ENCODE measurements around the gene ALDH18A1.

DNA sequence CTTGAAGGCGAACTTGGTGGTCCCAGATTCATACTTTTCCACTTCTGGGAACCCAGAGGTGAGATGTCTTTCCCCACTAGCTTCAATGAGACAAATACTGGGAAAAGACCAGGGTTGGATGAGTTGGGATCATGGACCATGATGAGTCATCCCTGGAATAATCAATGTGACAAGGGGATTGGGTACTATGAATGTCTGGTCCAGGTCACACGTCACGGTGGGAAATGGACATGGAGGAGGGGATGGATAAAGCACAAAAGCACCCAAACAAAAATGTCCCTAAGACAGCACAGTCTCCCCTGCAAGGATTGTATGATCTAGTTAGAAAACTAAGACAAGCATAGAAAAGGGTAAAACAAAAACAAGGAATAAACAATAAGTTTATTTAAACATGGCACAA, 83.0 kb downstream of the ALDH18A1 start:
- TF ChIP-seq, protein P1, sequence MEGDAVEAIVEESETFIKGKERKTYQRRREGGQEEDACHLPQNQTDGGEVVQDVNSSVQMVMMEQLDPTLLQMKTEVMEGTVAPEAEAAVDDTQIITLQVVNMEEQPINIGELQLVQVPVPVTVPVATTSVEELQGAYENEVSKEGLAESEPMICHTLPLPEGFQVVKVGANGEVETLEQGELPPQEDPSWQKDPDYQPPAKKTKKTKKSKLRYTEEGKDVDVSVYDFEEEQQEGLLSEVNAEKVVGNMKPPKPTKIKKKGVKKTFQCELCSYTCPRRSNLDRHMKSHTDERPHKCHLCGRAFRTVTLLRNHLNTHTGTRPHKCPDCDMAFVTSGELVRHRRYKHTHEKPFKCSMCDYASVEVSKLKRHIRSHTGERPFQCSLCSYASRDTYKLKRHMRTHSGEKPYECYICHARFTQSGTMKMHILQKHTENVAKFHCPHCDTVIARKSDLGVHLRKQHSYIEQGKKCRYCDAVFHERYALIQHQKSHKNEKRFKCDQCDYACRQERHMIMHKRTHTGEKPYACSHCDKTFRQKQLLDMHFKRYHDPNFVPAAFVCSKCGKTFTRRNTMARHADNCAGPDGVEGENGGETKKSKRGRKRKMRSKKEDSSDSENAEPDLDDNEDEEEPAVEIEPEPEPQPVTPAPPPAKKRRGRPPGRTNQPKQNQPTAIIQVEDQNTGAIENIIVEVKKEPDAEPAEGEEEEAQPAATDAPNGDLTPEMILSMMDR (optimal IDR thresholded peaks at IDR 0.05 in 1 of 3, IDR thresholded peaks at IDR 0.05 in 1 of 3, conservative IDR thresholded peaks at IDR 0.05 in 1 of 3; ENCODE audit: extremely low read depth in 1 of 3, insufficient read depth in 2 of 3, low read length in 3 of 3), result no peak
- no peak for TF ChIP-seq EZH2 (IDR thresholded peaks at IDR 0.05; ENCODE audit: low read length)
